ENCODE measurements around the gene SORCS2. TPM values are rescaled to one million over a fixed set of nuclear protein-coding genes. Genes with fewer than 3 reads are reported as not detected.

SORCS2 gene
- total and polyA plus RNA-seq, 4 donors, result 2.2 to 7.7 (median 2.5) TPM

GRCh38 chr4:7147661-7148310 is 44.6 kb upstream of the SORCS2 start:
- H3K27ac ChIP-seq (ENCODE audit: low read depth in 1 of 2, low read length in 1 of 2), result no peak overlapping the region
- peaks cover 0 to 4% (median 0%) of the 10 kb centered on the region in 5 donors for H3K4me1 ChIP-seq (ENCODE audit: control insufficient read depth in 5 of 5, insufficient read depth in 5 of 5, low read length in 5 of 5)
- ATAC-seq (ENCODE audit: insufficient read depth, low FRiP score) (no peak), DNase-seq (no peak)
- H3K36me3 ChIP-seq (ENCODE audit: control insufficient read depth in 4 of 4, insufficient read depth in 4 of 4, low read length in 4 of 4), result no peaks in the 10 kb centered on the region
- WGBS, 2 donors, result 81 to 83% methylated on average over 10 of the region's 10 CpGs
- TF ChIP-seq CTCF (IDR thresholded peaks at IDR 0.05; ENCODE audit: control extremely low read depth, extremely low read depth), result no peak
- no peak overlapping the region for H3K9ac ChIP-seq (ENCODE audit: insufficient read depth in 1 of 2, low read length in 2 of 2)
- no peak overlapping the region for H3K4me3 ChIP-seq
- no peaks in the 10 kb centered on the region for H3K9me3 ChIP-seq (ENCODE audit: control insufficient read depth in 4 of 4, insufficient read depth in 3 of 4, low read length in 3 of 4)
- no peaks in the 10 kb centered on the region for H3K27me3 ChIP-seq (ENCODE audit: control insufficient read depth in 3 of 3, insufficient read depth in 3 of 3, low read length in 2 of 3)

- no peaks in the 10 kb centered on the region for H3K9me3 ChIP-seq (ENCODE audit: control insufficient read depth in 4 of 4, insufficient read depth in 3 of 4, low read length in 3 of 4)
- H3K27me3 ChIP-seq (ENCODE audit: control insufficient read depth in 3 of 3, insufficient read depth in 3 of 3, low read length in 2 of 3), result no peaks in the 10 kb centered on the region
- ATAC-seq (ENCODE audit: insufficient read depth, low FRiP score) (no peak), DNase-seq (no peak)
- no peak for TF ChIP-seq CTCF (IDR thresholded peaks at IDR 0.05; ENCODE audit: control extremely low read depth, extremely low read depth)
- no peak overlapping the region for H3K4me3 ChIP-seq
- H3K4me1 ChIP-seq (ENCODE audit: control insufficient read depth in 5 of 5, insufficient read depth in 5 of 5, low read length in 5 of 5), result peaks cover 0 to 4% (median 0%) of the 10 kb centered on the region in 5 donors
- H3K27ac ChIP-seq (ENCODE audit: low read depth in 1 of 2, low read length in 1 of 2), result no peak overlapping the region
- no peaks in the 10 kb centered on the region for H3K36me3 ChIP-seq (ENCODE audit: control insufficient read depth in 4 of 4, insufficient read depth in 4 of 4, low read length in 4 of 4)
- 87 to 93% methylated on average over 13 of the region's 13 CpGs for WGBS, 2 donors
- H3K9ac ChIP-seq (ENCODE audit: insufficient read depth in 1 of 2, low read length in 2 of 2), result no peak overlapping the region
These were observed 44.0 kb upstream of the SORCS2 start for GRCh38 chr4:7148337-7148736.

- H3K36me3 ChIP-seq (ENCODE audit: control insufficient read depth in 4 of 4, insufficient read depth in 4 of 4, low read length in 4 of 4), result no peaks in the 10 kb centered on the region
- H3K9me3 ChIP-seq (ENCODE audit: control insufficient read depth in 4 of 4, insufficient read depth in 3 of 4, low read length in 3 of 4), result no peaks in the 10 kb centered on the region
- no peak overlapping the region for H3K27ac ChIP-seq (ENCODE audit: low read depth in 1 of 2, low read length in 1 of 2)
- H3K27me3 ChIP-seq (ENCODE audit: control insufficient read depth in 3 of 3, insufficient read depth in 3 of 3, low read length in 2 of 3), result no peaks in the 10 kb centered on the region
- H3K9ac ChIP-seq (ENCODE audit: insufficient read depth in 1 of 2, low read length in 2 of 2), result no peak overlapping the region
- ATAC-seq (ENCODE audit: insufficient read depth, low FRiP score) (no peak), DNase-seq (peak in 1 of 3 donors; percentile 69)
- peaks cover 0 to 4% (median 0%) of the 10 kb centered on the region in 5 donors for H3K4me1 ChIP-seq (ENCODE audit: control insufficient read depth in 5 of 5, insufficient read depth in 5 of 5, low read length in 5 of 5)
- H3K4me3 ChIP-seq, result no peak overlapping the region
- no peak for TF ChIP-seq CTCF (IDR thresholded peaks at IDR 0.05; ENCODE audit: control extremely low read depth, extremely low read depth)
- WGBS, 2 donors, result 84 to 87% methylated on average over 20 of the region's 20 CpGs
These were observed 42.2 kb upstream of the SORCS2 start for GRCh38 chr4:7150036-7150635.
